CD14-positive monocyte (primary cell): ENCODE results near the gene SPATA46. TPM values are rescaled to one million over a fixed set of nuclear protein-coding genes. Genes with fewer than 3 reads are reported as not detected.
A peak's percentile ranks its signal among the peaks of the same experiment; 100 is the strongest.
"Not testable (repeated sequence)": the region's sequence is repeated elsewhere in the genome, so short reads cannot be mapped to it uniquely, and the experiment has no call there.

Source experiments
- DNase-seq, 3 donors: peaks; one replicate each; pipeline ENCODE4 v3.0.0-alpha.2; 2011 to 2022
- H2AFZ ChIP-seq: 2 replicates; pipeline ENCODE4 v1.6.0; 2012; ENCODE audit warnings: mild to moderate bottlenecking, low read depth, low read length, inconsistent platforms; ENCODE audit not compliant: insufficient read depth, poor library complexity, severe bottlenecking
- H3K27ac ChIP-seq, 2 donors: 1 replicate in 1 of 2; 2 replicates in 1 of 2; pipeline ENCODE4 v1.5.1; 2012 to 2013; ENCODE audit warnings: low read length in 2 of 2, control low read depth in 1 of 2, inconsistent platforms in 1 of 2, low read depth in 1 of 2, mild to moderate bottlenecking in 1 of 2
- H3K27me3 ChIP-seq, 2 donors: one replicate each; pipeline versions ENCODE4 v1.6.0 to v1.6.1; 2011 to 2013; ENCODE audit warnings: low read length in 2 of 2; ENCODE audit not compliant: control insufficient read depth in 2 of 2, insufficient read depth in 2 of 2
- H3K36me3 ChIP-seq, 2 donors: replicated peaks in 1 of 2; 1 replicate in 1 of 2; 2 replicates in 1 of 2; pipeline versions ENCODE4 v1.5.1 to v1.6.1; 2012 to 2013; ENCODE audit warnings: low read length in 2 of 2, control low read depth in 1 of 2, inconsistent platforms in 1 of 2, mild to moderate bottlenecking in 1 of 2; ENCODE audit not compliant: insufficient read depth in 2 of 2, control insufficient read depth in 1 of 2
- H3K4me1 ChIP-seq, 2 donors: 1 replicate in 1 of 2; 2 replicates in 1 of 2; pipeline versions ENCODE4 v1.5.1 to v1.6.1; 2012 to 2013; ENCODE audit warnings: low read length in 2 of 2, control low read depth in 1 of 2, inconsistent platforms in 1 of 2, mild to moderate bottlenecking in 1 of 2, moderate library complexity in 1 of 2; ENCODE audit not compliant: insufficient read depth in 2 of 2, control insufficient read depth in 1 of 2
- H3K4me2 ChIP-seq: replicated peaks from 2 replicates; pipeline ENCODE3; 2012; ENCODE audit warnings: low read length, moderate library complexity, mild to moderate bottlenecking; ENCODE audit not compliant: poor library complexity, severe bottlenecking; ENCODE audit errors: extremely low read depth
- H3K4me3 ChIP-seq, 3 experiments: fragments of 200-600 bp in 1 of 3; sonication (generic) in 1 of 3; replicated peaks in 1 of 3; 1 replicate in 2 of 3; 2 replicates in 1 of 3; pipeline ENCODE4 v1.5.1; 2011 to 2013; ENCODE audit warnings: low read length in 3 of 3, mild to moderate bottlenecking in 3 of 3, control low read depth in 2 of 3, low read depth in 2 of 3, inconsistent platforms in 1 of 3, moderate library complexity in 1 of 3
- H3K79me2 ChIP-seq: 2 replicates; pipeline ENCODE4 v1.6.0; 2012; ENCODE audit warnings: mild to moderate bottlenecking, control low read depth, inconsistent platforms, low read length, moderate library complexity; ENCODE audit not compliant: insufficient read depth
- H3K9ac ChIP-seq: 2 replicates; pipeline ENCODE4 v1.6.0; 2017; ENCODE audit warnings: low read length, mild to moderate bottlenecking; ENCODE audit not compliant: insufficient read depth, poor library complexity, severe bottlenecking
- H3K9me3 ChIP-seq, 2 donors: replicated peaks in 1 of 2; 1 replicate in 1 of 2; 2 replicates in 1 of 2; pipeline versions ENCODE4 v1.5.1 to v1.6.1; 2012 to 2013; ENCODE audit warnings: low read length in 2 of 2, control low read depth in 1 of 2; ENCODE audit not compliant: control insufficient read depth in 1 of 2, insufficient read depth in 1 of 2
- H4K20me1 ChIP-seq: 2 replicates; pipeline ENCODE4 v1.6.0; 2012; ENCODE audit warnings: mild to moderate bottlenecking, low read length, control low read depth, moderate library complexity; ENCODE audit not compliant: insufficient read depth
- H3K27ac Mint-ChIP-seq, 7 donors: one replicate each; pipeline ENCODE4 v1.8.0; 2020; ENCODE audit warnings: mild to moderate bottlenecking in 7 of 7, mixed read lengths in 7 of 7, moderate library complexity in 6 of 7, inconsistent platforms in 2 of 7
- H3K27me3 Mint-ChIP-seq, 3 donors: one replicate each; pipeline ENCODE4 v1.8.0; 2021 to 2022; ENCODE audit warnings: low read depth in 3 of 3, mild to moderate bottlenecking in 3 of 3, mixed read lengths in 3 of 3, moderate library complexity in 3 of 3, inconsistent platforms in 1 of 3
- H3K36me3 Mint-ChIP-seq, 2 donors: one replicate each; pipeline ENCODE4 v1.8.0; 2020; ENCODE audit warnings: mixed read lengths in 2 of 2, inconsistent platforms in 1 of 2, mild to moderate bottlenecking in 1 of 2
- H3K4me1 Mint-ChIP-seq: one replicate; pipeline ENCODE4 v1.8.0; 2020; ENCODE audit warnings: mild to moderate bottlenecking, mixed read lengths
- H3K4me3 Mint-ChIP-seq, 2 donors: one replicate each; pipeline ENCODE4 v1.8.0; 2020; ENCODE audit warnings: mild to moderate bottlenecking in 2 of 2, mixed read lengths in 2 of 2, moderate library complexity in 1 of 2
- H3K9me3 Mint-ChIP-seq, 7 donors: one replicate each; pipeline ENCODE4 v1.8.0; 2020 to 2022; ENCODE audit warnings: mixed read lengths in 7 of 7, mild to moderate bottlenecking in 6 of 7, moderate library complexity in 6 of 7, inconsistent platforms in 2 of 7
- WGBS: methylation state at CpG from one replicate; pipeline ENCODE4 v1.1.5; 2013; ENCODE audit warnings: missing lambda C conversion rate; ENCODE audit not compliant: insufficient coverage; 5-methylcytosine and 5-hydroxymethylcytosine counted together
- intact Hi-C, 2 donors: fragments of 100-400 bp; cut with micrococcal nuclease; formaldehyde crosslinking; loops; one replicate each; pipeline versions ENCODE4 v1.15.0 to v1.15.1; 2023
- polyA plus RNA-seq, 3 donors: library from polyadenylated mRNA; depleted of rRNA in 1 of 3; unstranded in 2 of 3; stranded (reverse) in 1 of 3; fragments of 300-500 nt in 2 of 3; fragments of >200 nt in 1 of 3; fragmentation: Illumina TruSeq in 2 of 3; gene quantifications; 1 replicate in 2 of 3; 2 replicates in 1 of 3; pipeline ENCODE4 v1.2.3, GENCODE V29; 2012 to 2021
- TF ChIP-seq, protein P1 (sequence below): fragments of 200-600 bp; IDR thresholded peaks from one replicate; pipeline ENCODE4 v1.8.0; 2022; ENCODE audit warnings: antibody characterized with exemption, mild to moderate bottlenecking

Gene SPATA46
- polyA plus RNA-seq, 3 donors: not detected

DNA sequence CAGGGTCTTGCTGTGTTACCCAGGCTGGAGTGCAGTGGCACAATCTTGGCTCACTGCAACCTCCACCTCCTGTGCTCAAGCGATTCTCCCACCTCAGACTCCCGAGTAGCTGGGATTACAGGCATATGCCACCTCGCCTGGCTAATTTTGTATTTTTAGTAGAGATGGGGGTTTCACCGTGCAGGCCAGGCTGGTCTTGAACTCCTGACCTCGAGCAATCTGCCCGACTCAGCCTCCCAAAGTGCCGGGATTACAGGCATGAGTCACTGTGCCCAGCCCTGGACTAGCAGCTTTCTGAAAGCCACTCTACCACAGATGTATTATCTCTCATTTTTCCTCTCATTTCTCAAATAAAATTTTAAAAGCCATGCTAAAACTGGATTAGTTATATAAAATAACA, 41.9 kb upstream of the SPATA46 start:
- H3K27me3 Mint-ChIP-seq, H3K4me3 Mint-ChIP-seq, H3K79me2 ChIP-seq, H4K20me1 ChIP-seq, H3K9me3 ChIP-seq, H3K27ac ChIP-seq, H3K4me2 ChIP-seq, H3K36me3 Mint-ChIP-seq, H3K27me3 ChIP-seq, H3K9me3 Mint-ChIP-seq, H3K9ac ChIP-seq, DNase-seq, H3K4me3 ChIP-seq, H3K36me3 ChIP-seq, intact Hi-C loops, H2AFZ ChIP-seq: not testable (repeated sequence)
- WGBS: no CpG with 5 or more reads among the region's 7 CpGs
- H3K4me1 Mint-ChIP-seq: peaks cover 32% of the 10 kb centered on the region
- peak overlapping the region in 1 of 7 donors; percentile 6 for H3K27ac Mint-ChIP-seq
- H3K4me1 ChIP-seq: peaks cover 23 to 25% of the 10 kb centered on the region in 2 donors

DNA sequence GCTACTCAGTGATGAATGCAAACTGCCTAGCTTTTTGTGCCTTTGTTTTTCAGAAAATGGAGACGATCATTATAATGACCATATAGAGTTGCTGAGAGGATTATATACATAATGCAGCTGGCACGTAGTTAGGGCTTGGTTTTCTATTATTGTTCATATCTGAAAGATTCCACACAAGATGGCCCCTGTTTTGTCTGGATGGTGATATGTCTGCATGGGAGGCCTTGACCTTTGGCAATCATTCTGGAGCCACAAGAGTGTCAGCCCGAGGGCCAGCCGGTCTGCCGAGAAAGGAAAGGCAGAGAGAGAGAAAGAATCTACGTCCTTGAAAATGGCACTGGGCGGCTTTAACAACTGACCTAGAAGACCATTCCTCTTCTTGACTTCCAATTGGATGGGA, 41.0 kb upstream of the SPATA46 start:
- Histone ChIP-seq H3K9ac (no peak overlapping the region), H2AFZ (no peak overlapping the region), H3K4me3 (no peak overlapping the region), H3K27me3 (no peaks in the 10 kb centered on the region), H3K4me1 (peaks cover 16 to 23% of the 10 kb centered on the region in 2 donors), H3K9me3 (no peaks in the 10 kb centered on the region), H3K79me2 (no peaks in the 10 kb centered on the region), H4K20me1 (no peaks in the 10 kb centered on the region), H3K4me2 (no peak overlapping the region), H3K27ac (no peak overlapping the region), H3K36me3 (no peaks in the 10 kb centered on the region)
- TF ChIP-seq, protein P1, sequence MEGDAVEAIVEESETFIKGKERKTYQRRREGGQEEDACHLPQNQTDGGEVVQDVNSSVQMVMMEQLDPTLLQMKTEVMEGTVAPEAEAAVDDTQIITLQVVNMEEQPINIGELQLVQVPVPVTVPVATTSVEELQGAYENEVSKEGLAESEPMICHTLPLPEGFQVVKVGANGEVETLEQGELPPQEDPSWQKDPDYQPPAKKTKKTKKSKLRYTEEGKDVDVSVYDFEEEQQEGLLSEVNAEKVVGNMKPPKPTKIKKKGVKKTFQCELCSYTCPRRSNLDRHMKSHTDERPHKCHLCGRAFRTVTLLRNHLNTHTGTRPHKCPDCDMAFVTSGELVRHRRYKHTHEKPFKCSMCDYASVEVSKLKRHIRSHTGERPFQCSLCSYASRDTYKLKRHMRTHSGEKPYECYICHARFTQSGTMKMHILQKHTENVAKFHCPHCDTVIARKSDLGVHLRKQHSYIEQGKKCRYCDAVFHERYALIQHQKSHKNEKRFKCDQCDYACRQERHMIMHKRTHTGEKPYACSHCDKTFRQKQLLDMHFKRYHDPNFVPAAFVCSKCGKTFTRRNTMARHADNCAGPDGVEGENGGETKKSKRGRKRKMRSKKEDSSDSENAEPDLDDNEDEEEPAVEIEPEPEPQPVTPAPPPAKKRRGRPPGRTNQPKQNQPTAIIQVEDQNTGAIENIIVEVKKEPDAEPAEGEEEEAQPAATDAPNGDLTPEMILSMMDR: no peak
- peaks cover 1 to 3% (median 3%) of the 10 kb centered on the region in 3 donors for H3K27me3 Mint-ChIP-seq
- H3K4me1 Mint-ChIP-seq: peaks cover 32% of the 10 kb centered on the region
- DNase-seq: no peak
- H3K4me3 Mint-ChIP-seq: no peak overlapping the region
- H3K9me3 Mint-ChIP-seq: peaks cover 0 to 4% (median 2%) of the 10 kb centered on the region in 7 donors
- no peaks in the 10 kb centered on the region for H3K36me3 Mint-ChIP-seq
- WGBS: 100% methylated on average over 1 of the region's 7 CpGs
- no peak overlapping the region for H3K27ac Mint-ChIP-seq
- intact Hi-C loops: no loop called here
